Measurements from ENCODE around the gene GPC6.

GRCh38 chr13:94382960-94383359 is 1156.4 kb downstream of the GPC6 start:
- no peak for TF ChIP-seq CTCF (conservative IDR thresholded peaks at IDR 0.05; ENCODE audit: low read length)
- no peak for TF ChIP-seq EZH2phosphoT487 (IDR thresholded peaks at IDR 0.05; ENCODE audit: borderline replicate concordance)
